Myocyte (in vitro differentiated cells): ENCODE results near the gene NCDN. TPM values are rescaled to one million over a fixed set of nuclear protein-coding genes. Genes with fewer than 3 reads are reported as not detected.
A peak's percentile ranks its signal among the peaks of the same experiment; 100 is the strongest.

Source experiments
- DNase-seq: peaks from one replicate; pipeline ENCODE4 v3.0.0-alpha.2; 2012; ENCODE audit warnings: low read depth
- total RNA-seq: library from RNA; depleted of rRNA; stranded (reverse); fragments of >200 nt; gene quantifications from 2 replicates; pipeline ENCODE4 v1.2.3, GENCODE V29; 2014

NCDN gene
- total RNA-seq, 1 donor from 2014 or later, result 44.1 TPM

DNA sequence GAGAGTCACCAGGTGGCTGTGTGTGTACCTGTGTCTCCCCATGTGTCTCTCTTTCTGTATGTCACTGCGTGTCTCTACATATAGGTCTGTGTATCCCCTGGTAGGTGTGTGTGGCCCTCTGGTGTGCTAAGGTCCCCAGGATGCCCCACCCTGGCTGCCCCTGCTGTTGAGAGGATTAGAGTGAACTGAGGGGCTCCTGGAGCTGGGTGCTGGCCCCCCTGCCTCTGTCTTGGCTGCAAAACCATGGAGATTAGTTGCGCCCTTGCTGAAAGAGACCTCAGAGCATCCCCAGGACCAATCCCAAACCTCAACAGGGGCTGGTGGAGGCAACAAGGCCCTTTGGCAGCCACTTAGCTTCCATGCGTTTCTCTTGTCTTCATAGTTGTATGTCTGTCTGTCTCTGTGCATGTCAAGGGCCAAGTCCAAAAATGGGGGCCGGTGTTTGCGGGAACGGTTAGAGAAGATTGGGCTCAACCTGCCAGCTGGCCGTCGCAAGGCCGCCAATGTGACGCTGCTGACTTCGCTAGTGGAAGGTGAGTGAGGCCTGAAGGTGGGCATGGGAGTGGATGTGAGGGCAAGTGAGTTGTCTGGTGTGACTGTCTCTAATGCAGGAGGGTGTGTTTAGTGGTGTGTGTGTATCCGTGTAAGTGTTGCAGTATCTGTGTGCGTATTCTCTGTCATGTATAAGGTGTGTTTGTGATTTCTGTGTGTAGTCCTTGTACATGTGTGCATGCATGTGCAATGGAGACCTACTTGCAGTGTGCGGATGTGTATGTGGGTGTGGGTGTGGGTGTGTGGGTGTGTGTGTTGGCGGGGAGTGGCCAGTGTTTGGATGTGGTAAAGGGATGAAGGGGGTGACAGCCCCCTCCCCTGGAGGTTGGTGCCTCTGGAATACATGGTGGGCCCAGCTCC is 32.2 kb downstream of the NCDN start:
- no peak for DNase-seq

DNA sequence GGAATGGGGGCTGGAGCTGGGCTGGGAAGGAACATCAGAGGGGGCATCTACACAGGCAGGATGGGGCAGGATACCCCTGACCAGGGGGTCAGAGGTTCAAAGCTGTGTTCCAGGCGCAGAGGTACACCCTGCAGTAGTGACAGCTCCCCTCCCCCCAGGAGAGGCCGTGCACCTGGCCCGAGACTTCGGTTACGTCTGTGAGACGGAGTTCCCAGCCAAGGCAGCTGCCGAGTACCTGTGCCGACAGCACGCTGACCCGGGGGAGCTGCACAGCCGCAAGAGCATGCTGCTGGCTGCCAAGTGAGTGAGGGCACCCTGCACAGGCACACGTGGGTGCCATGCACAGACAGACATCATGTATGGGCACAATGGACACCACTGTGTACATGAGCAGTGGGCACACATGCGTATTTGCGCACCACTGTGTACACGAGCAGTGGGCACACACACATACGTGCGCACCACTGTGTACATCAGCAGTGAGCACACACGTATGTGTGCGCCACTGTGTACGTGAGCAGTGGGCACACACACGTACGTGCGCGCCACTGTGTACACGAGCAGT is 33.0 kb downstream of the NCDN start:
- no peak for DNase-seq

DNA sequence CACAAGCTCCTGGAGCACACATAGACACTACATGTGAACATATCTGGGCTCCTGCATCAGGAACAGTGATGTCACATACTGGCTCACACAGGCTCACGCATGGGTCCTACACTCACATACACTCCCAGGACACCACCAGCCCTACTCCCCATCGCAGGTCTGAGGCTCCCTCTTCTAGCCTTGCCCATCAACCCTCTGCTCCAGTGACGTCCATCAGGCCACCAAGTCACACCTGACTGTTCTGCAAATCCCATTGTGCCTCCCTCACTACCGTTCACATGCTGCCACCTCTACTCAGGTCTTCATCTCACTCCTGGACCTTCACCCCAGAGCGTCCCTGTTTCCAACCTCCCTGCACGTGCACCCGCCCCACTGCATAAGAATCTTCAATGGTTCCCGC is 33.6 kb downstream of the NCDN start:
- DNase-seq, result no peak

DNA sequence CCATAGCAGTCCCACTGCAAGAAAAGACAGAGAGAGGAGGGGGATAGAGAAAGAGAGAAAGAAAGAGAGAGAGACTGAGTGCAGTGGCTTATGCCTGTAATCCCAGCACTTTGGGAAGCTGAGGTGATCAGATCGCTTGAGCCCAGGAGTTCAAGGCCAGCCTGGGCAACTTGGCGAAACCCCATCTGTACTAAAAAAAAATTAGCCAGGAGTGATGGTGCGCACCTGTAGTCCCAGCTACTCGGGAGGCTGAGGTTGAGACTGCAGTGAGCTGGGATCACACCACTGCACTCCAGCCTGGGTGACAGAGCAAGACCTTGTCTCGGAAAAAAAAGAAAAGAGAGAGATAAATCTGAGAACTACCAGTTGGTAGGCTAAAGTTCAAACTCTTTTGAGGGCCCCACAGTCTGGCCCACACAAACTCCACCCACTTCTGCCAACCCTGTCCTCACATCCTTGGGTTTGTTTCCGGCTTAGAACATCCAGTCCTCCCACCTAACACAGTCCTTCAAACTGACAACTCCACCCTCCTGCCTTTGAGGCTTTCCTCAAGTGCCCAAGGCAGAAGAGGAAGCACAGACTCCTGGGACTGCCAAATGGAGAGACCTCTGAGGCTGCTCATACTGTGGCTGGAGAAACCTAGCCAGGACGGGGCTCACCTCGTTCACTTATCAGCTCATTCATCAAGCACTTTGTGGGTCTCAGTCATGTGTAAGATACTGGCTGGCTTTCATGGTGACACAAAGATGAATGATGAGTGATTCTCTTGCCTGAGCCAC is 35.6 kb downstream of the NCDN start:
- DNase-seq, result no peak

DNA sequence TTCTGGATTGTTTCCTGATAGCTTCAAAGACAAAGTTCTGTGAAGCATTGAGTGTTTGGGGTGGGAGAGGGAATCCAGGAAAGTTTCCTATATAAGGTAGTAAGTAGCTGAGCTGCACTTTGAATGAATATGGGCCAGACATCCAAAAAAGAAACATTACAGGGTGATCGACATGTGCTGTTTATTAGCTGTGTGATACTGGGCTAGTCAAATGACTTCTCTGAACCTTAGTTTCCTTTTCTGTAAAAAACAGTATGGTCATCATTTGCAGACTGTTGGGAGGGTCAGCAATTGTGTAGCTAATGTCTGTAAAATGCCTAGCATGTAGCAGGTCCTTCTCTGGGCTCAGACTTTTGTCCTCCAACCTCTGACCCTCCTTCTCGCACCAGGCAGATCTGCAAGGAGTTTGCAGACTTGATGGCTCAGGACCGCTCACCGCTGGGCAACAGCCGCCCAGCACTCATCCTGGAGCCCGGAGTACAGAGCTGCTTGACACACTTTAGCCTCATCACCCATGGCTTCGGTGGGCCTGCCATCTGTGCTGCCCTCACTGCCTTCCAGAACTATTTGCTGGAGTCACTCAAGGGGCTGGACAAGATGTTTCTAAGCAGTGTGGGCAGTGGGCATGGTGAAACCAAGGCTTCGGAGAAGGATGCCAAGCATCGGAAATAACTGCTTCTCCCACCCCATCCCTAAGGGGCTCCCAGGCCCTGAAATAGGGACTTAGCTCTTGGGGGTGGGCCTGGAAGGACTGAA is 36.6 kb downstream of the NCDN start:
- DNase-seq, result no peak

DNA sequence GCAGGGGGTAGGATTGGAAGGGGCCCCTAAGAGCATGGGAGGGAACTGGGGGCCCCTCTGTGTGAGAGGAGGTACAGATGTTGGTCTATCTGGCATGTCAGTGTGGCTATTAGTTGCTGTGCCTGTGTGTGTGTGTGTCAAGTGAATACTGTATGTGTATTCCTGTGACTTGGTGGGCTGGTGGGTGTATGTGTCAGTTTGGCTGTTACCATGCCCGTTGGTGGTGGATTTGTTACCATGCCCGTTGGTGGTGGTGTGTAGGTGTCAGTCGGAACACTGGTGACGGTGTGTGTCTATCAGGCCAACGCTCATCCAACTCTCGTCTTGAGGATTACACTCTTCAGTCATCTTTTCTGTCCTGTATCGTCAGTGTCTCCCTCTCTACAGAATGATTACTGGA is 38.1 kb downstream of the NCDN start:
- no peak for DNase-seq

DNA sequence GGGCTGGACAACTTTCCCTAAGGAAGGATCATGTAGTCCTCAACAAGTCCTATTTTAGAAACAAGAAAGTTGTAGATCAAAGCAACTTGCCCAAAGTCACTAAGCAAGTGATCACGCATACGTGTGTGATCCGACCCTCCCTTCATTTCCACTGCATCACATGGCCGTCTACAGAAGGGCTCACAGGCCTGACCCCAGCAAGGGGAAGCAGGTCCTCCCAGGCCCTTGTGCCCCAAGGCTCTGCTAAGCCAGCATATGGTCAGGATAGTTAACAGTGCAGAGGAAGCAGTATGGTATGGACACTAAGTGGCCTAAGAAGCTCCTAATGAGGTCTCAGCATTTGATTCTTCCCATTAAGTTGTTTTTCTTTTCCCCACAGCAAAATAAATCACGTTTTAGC is 40.3 kb downstream of the NCDN start:
- DNase-seq, result no peak

DNA sequence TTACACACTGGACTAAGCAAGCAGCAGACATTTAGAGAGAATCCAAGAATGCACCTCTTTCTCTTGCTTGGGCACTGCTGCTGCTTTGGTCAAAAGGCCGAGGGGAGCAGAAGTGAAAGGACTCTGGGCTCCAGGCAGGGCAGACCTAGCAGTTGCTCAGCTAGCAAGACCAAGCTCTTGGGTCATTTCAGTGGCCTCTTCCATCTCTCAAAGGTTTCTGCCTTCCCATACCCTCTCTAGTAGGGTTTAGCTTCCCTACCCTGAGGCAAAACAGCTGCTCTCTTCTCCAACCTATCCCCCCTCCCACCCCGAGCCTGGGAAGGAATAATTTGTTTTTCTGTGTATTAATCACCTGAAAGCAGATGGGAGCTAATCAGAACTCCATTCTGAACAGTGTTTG is 41.3 kb downstream of the NCDN start:
- no peak for DNase-seq

DNA sequence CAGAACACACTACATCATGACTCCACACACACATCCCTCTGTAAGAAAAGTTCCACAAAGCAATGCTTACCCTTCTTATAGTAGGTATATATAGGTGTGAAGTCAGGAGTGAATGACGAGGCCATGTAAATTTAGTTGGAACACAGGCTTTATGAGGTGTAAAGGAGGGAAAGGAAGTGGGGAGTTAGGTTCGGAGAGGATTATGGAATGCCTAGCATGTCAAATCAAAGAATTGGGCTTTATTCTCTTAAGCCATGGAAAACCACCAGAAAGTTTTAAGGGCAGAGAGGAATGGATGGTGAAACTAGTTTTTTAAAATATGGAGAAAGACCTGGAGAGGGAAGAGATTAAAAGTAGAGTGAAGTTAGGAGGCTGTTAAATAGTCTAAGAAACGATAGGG is 41.8 kb downstream of the NCDN start:
- DNase-seq, result no peak

DNA sequence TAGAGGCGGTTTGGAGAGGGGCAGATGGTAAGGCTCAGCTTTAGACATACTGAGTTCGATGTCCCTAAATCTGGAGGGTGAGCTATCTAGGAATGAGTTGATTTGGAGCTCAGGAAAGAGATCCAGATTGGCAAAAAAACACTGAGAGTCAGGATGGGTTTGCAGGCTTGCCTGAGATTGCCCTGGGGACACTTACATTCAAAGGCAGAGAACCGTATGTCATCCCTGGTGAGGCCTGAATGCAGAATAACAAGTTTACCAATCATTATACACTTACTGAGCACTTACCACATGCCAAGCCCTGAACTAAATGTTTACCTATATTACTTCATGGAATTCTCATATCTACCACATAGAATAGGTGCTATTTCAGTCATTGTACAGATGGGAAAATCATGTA is 43.0 kb downstream of the NCDN start:
- DNase-seq, result no peak

DNA sequence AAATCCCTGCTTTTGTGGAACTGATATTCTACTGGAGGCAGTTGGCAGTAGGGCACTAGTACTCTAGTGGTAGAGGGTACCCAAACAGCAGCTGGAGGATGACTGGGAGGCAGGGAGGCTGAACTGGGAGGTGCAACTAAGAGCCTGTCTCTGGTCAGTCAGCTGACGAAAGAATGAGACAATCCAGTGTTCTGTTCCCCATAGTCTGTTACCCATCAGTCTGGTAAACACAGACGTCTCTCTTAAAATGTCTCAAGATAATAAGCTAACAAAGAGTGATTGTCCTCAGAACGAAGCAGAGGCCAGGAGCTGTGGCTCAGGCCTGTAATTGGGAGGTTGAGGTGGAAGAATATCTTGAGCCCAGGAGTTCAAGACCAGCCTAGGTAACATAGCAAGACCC is 45.9 kb downstream of the NCDN start:
- no peak for DNase-seq

DNA sequence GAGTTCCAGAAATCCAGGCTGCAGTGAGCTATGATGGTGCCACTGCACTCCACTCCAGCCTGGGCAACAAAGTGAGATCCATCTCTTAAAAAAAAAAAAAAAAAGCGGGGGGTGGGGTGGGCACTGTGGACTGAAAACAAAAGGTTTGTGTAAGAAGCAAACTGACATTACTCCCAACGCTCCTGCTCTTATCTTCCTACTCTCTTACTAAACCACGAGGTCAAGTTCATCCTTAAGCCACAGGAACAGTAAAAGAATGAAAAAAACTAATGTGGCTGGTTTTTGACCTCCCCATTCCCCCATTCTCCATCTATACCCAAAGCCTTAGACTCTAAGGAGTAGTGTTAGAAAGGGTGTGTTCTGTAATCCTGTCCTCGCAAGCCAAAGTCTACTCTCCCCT is 46.3 kb downstream of the NCDN start:
- DNase-seq, result no peak

DNA sequence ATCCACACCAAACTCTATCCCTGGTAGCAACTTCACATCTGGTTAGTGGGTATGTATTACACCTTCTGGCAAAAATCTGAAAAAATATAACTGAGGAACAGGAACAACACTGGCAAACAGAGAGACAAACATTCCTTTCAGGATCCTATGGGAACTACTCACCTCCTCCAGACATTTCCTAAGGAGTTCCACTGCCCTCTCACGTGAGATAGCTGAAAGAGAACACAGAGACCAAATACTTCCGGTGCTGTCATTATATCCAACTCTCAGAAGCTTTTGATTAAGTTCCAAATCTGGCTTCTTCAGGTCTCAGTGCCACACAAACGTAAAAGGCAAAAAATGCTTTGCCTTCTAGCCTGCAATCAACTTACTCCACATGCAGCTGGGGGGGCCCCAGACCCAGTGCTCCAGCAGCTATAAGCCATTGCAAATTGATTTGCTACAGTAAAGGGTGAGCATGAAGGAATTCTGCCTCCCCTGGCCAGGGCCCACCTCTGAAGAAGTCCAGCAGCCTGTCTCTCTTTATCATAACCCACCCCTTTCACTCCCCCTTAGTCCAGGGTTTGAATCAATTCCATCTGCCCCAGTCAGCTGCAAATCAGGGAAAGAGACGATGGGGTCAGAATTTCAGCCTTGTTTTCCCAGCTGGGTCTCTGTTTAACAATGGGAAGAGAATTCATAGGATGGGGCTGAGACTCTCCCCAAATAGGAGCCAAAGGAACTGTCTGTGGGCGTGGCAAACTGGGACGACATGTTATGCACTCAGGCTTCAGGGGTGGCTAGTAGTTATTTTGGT is 47.7 kb downstream of the NCDN start:
- no peak for DNase-seq

DNA sequence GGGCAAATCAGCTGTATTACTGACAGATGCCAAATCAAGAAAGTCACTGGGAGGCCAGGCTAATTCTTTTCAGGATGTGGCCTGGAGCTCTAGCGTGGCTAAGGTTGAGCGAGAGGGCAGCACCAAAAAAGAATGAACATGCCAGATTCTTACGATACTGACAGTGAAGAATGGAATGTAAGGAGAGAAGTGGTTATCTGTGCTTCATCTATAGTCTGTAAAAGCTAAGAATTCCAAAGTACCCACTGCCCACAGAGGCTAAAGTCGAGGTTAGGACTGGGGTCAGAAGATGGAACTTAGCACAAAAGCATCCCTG is 48.2 kb downstream of the NCDN start:
- peak; percentile 45 for DNase-seq

DNA sequence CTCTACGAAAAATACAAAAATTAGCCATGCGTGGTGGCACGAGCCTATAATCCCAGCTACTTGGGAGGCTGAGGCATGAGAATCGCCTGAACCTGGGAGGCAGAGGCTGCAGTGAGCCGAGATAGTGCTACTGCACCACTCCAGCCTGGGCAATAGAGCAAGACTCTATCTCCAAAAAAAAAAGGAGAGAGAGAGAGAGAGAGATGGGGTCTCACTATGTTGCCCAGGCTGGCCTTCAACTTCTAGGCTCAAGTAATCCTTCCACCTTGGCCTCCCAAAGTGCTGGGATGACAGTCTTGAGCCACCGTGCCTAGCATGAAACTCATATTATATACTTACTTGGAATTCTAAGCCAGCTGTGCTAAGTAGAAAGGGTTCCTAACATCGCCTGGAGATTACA is 54.1 kb downstream of the NCDN start:
- no peak for DNase-seq

DNA sequence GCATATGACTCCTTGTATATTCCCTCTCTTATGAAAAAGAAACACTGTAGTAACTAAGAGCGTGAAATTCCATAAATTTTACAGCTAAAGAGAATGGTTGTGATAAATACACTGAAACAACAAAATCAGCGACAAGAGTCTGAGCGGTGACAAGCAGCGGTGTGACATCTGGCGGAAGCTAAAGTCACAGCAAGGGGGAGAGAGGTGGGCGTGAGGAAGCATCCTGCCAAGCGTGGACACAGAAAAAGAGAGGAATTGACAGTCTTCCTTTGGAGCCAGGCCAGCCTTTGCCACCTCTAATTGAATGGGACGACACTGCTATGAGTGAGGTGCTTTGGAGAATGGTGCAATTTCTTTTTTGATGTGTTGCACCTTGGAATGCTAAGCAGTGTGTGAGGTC is 57.8 kb downstream of the NCDN start:
- no peak for DNase-seq

Other genes with a start within 250 kb of the NCDN start
- 81.1 and 81.3 TPM in 2 replicates for gene KIAA0319L, start 396 bp upstream of the NCDN start, total RNA-seq
- 0.31 TPM in 1 of 2 replicates, not detected in the other for gene TFAP2E, start 15.5 kb downstream of the NCDN start, total RNA-seq
- 38.8 and 41.4 TPM in 2 replicates for gene PSMB2, start 83.7 kb downstream of the NCDN start, total RNA-seq
- 29.0 and 37.5 TPM in 2 replicates for gene C1orf216, start 161.1 kb downstream of the NCDN start, total RNA-seq
- 0.51 and 0.52 TPM in 2 replicates for gene CLSPN, start 212.2 kb downstream of the NCDN start, total RNA-seq